HG02610 (cell line): ENCODE measurements around the gene SOAT1.

ENCODE experiments used
- ATAC-seq: cut with Tn5 transposase; IDR thresholded peaks from one replicate; pipeline ENCODE4 v1.9.1; 2021; ENCODE audit warnings: mild to moderate bottlenecking, moderate library complexity; ENCODE audit not compliant: unreplicated experiment

Gene SOAT1

DNA sequence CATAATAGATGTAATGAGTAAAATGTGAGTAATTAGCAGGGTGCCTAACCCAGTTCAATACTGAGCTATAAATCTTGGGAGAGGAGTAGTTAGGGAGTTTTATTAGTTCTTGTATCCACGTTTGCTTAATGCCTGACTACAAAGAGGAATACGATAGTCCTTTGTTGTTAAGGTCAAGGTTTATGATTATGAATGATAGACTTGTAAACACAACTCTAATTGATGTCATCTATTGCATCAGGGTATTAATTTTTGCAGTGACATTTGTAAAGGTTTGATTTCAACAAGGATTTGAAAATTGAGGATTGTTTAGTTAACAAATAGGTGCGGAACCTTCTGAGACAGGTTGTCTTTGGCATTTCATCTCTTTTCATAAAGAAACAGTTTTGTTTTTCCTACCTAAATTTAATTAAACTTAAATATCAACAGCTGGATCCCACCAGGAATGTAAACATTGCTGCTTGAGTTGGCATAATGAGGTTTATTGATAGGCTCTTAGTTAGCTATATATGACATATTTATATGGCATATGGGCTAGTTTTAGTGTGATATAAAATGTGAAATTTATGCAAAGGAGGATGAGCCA lies 9.7 kb downstream of the SOAT1 start:
- ATAC-seq: no peak

DNA sequence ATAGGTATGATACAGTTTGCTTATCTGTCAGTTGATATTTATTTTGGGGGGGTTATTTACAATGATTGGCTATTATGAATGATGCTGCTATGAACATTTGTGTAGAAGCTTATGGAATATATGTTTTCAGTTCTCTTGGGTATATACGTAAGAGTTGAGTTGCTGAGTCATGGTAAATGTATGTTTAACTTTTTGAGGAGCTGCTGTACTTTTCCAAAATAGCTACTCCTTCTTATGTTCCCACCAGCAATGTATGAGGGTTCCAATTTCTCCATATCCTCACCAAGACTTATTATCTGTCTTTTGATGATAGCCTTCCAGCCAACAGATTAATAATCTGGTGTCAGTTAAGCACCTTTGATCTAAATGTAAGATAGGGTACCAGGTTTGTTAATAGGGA lies 11.9 kb downstream of the SOAT1 start:
- ATAC-seq: no peak

GRCh38 chr1:179310291-179310690 lies 16.7 kb downstream of the SOAT1 start:
- ATAC-seq: no peak

DNA sequence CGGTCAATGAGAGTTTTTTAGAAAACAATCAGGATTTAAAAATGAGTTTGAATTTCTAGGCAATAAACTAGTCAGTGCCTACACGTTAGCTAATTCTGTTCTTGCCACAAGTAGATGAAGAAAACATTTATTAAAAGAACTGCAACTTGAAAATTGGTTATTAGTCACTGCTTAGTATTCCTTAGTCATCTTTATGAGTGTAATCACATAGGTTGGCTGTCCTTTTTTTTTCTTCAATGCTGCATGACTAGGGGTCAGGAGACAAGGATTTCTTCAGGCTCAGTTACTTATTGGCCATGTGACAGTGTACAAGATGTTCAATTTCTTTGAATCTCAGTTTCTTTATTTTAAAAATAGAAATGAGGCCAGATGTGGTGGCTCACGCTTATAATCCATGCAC lies 17.1 kb downstream of the SOAT1 start:
- ATAC-seq: no peak

GRCh38 chr1:179311149-179311700 lies 17.6 kb downstream of the SOAT1 start:
- ATAC-seq: no peak

DNA sequence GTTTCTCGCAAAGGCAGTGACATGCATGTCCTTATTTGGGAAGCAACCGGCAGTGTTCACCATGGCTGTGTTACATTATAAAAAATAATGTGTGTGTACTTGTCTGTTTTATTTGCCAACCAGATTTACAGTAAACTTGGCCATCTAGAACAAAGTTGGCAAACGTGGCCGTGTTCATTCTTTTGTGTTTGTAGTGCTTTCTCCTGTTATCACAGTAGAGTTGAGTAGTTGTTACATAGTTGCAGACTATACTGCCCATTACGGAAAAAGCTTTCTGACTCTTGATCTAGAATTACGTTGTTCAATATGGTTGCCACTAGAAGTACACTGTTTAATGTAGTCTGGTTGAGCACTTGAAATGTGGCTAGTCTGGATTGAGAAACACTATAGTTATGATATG lies 19.4 kb downstream of the SOAT1 start:
- no peak for ATAC-seq

GRCh38 chr1:179314928-179315327 lies 21.3 kb downstream of the SOAT1 start:
- no peak for ATAC-seq

GRCh38 chr1:179318491-179318890 lies 24.9 kb downstream of the SOAT1 start:
- ATAC-seq: no peak

DNA sequence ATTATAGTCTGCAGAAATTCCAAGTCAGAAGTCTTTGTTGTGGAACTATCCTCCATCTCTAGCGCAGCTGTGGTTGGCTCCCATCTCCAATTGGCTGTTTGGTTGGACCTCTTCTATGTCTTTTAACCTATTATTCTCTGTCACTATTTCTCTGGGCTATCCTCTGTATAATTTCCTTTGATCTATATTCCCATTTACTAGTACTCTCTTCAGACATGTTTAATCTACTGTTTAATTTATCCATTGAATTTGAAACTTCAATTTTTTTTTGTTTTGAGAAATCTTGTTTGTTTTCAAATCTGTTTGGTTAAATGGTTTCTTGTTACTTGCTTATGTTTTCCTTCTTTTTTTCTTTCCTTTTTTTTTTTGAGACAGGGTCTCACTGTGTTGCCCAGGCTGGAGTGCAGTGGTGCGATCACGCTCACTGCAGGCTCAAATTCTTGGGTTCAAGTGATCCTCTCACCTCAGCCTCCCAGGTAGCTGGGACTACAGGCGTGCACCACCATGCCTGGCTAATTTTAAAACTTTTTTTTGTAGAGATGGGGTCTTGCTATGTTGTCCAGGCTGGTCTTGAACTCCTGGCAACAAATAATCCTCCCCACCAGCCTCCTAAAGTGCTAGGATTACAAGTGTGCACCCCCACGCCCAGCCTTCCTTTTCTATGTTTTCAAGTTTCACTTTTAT lies 28.1 kb downstream of the SOAT1 start:
- ATAC-seq: no peak

DNA sequence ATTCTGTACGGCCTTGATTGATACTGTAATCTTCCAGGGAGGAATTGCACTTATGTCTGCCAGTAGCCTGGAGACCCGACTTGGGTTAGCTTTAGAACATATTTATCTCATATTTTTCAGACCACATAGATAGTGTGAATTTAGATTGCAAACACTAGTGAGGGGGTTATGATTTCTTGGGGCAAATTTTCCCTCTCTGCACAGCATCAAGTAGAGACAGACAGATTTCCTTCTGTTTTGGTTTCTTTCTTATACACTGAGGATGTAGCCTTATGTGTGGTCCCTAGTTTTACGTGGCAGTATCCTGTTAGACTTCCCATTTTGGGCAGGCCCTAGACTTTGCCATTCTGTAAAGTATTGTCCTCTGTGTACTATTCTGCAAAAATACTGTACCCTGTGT lies 29.0 kb downstream of the SOAT1 start:
- no peak for ATAC-seq

GRCh38 chr1:179323436-179323835 lies 29.8 kb downstream of the SOAT1 start:
- no peak for ATAC-seq

GRCh38 chr1:179325836-179326235 lies 32.2 kb downstream of the SOAT1 start:
- ATAC-seq: no peak

DNA sequence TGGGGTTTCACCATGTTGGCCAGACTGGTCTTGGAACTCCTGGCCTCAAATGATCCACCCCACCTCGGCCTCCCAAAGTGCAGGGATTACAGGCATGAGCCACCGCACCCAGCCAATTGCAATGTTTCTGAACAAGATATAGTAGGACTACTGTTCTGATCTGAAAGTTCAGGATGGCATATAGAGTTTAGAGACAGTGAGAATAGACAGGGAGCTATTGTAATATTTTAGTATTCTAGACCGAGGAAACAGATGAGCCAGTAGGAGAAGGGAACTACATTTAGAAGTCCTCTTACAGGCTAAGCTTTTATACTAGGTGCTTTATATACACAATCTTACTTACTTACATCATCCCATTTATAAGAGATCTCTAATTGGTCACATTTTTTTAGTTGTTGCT lies 33.1 kb downstream of the SOAT1 start:
- no peak for ATAC-seq

DNA sequence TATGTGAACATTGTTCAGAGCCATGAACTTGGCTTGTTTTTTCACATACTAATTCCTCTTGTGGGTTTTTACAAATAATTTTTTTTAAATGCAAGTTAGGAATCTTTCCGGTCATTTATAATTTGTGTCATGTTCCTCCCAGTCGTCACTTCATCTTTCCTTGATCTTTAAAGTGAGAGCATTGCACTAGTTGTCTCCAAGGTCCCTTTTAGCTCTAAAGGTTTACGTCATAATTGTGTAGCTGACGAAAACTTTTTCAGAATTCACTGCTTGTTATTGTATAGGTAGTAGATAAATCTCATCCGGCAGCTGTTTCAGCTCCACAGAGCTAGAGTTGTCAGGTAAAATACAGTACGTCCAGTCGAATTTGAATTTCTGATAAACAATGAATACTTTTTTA lies 33.6 kb downstream of the SOAT1 start:
- no peak for ATAC-seq

DNA sequence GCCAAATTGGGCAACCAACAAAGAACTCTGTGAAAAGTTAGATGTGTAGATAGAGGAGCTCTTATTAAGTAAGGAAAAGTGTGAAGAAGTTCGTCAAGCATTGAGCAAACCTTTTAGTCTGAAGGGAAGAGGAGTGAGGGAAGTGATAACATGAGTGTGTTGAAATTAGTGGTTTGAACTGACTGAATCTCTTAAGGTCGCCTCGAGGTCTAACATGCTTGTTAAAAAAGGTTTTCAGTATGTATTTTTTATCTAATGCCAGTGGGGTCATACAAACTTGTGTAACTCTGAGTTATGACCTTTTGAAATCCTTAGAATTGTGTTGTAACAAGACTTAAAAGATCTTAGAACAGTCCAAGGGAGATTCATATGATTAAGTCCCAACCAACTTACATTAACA lies 34.1 kb downstream of the SOAT1 start:
- no peak for ATAC-seq

DNA sequence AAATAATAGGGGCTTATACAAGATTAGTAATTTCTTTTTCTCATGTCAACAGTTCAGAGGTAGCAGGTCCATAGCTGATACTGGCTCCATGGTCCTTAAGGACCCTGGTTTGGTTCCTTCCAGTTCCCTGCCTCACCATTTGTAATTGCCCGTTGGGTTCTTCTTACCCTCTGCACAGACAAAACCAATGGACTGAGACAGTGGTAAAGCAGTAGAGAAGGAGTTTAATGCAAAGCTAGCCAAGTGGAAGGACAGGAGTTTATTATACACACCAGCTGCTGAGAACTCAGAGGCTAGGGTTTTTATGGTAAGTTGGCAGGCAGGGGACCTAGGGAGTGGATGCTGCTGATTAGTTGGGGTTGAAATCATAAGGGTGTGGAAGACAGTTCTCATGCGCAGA lies 36.3 kb downstream of the SOAT1 start:
- ATAC-seq: no peak

- no peak for ATAC-seq
Measured at GRCh38 chr1:179334440-179334839, 40.8 kb downstream of the SOAT1 start.

DNA sequence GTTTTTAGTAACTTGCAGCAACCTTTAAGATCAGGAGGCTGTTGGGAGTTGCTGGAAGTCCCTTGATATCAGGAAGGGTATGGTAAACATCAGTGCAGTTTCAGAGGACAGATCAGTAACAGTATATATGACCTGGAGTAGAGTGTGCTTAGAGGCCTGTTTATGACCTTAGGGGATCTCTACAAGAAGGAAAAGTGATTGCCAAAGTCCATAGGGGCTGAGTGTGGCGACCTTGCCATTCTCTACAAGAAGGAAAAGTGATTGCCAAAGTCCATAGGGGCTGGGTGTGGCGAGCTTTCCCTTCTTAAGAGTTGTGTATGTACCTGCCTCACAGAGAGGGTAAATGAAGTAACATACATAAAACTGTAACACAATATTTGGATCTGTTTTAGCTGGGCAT lies 43.7 kb downstream of the SOAT1 start:
- no peak for ATAC-seq

DNA sequence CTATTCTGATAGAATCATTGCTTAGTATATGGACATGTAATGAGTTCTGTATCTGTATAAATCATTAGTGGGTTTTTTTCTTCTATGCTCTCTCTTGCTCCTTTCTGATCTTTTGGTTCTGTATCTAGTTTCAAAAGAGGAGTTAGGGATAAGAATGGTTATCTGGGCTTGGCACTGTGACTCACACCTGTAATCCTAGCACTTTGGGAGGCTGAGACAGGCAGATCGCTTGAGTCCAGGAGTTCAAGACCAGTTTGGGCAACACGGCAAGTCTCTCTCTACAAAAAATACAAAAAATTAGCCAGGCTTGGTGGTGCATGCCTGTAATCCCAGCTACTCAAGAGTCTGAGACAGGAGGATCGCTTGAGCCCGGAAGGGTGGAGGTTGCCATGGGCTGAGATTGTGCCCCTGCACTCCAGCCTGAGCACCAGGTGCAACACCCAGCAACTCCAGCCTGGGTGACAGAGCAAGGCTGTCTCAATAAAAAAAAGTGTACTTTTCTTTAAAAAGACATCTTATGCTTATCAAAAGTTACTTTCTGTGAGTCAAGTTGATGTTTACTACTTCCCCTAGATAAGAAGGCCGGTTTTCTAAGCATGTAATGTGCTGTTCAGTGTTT lies 44.5 kb downstream of the SOAT1 start:
- no peak for ATAC-seq

- ATAC-seq: no peak
Measured at GRCh38 chr1:179340918-179341317, 47.3 kb downstream of the SOAT1 start.

DNA sequence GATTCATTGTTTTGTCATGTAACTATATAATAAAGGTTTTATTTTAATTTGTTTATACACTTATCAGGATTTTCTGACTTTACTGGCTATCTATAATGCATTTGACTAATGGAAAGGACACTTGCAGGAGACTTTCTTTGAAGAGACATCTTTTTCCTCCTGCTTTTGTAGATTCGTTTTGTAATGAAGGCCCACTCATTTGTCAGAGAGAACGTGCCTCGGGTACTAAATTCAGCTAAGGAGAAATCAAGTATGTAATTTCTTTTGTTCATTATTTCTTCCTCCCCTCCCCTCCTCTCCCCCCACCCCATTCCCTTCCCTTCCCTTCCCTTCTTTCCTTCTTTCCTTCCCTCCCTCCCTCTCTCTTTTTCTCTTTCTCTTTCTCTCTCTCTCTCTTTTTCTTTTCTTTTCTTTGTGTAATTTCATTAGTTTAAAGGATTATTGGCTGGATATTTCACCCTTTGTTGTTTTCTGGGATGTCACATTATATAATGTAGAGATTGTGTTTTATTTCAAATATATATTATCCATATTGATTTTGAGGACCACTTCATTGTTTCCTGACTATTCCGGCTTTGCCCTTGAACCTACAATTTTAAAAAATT lies 48.4 kb downstream of the SOAT1 start:
- ATAC-seq: no peak
